Measurements from ENCODE around the gene ARHGAP25.

The ARHGAP25 gene

DNA sequence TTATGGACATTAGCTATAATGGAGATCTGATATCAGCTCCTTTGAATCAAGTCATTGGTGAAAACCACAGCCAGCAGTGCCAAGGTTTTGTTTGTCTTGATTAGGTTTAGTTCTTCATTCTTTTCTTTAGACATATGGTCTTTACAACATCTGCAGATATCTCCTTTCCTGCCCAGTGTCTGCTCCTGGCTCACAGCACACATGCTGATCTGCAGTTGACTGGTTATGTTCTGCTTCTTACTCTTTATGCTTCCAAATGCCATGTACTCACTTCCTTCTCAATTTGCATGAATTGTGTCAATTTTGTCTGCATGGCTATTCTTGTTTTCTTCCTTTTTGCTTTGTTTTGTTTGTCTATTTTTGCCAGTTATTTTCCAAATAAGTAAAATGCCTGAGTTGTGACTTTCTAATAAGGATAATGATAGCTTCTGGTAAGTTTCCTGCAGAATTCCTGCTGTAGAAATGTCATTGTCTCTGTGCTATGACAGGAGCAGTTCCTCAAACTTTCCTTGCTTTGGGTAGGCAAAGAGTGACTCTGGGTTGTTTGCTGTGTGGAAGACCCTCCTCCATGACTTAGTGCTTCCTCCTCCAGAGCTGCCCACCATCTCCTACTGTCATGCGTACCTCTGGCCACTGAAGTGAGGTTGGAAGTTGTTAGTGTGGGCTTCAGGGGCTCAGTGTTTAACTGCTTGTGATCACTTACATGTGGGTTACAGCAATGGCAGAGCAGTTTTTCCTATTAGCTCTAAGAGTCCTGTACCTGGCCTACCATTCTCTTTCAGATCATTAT lies 8.2 kb downstream of the ARHGAP25 start:
- Histone ChIP-seq H3K27ac (peak overlapping the region in 1 of 2 donors; percentile 18), H3K4me3 (no peak overlapping the region)
- DNase-seq (ENCODE audit: low spot score) = no peak
- no peak for TF ChIP-seq CTCF (IDR thresholded peaks at IDR 0.05)

DNA sequence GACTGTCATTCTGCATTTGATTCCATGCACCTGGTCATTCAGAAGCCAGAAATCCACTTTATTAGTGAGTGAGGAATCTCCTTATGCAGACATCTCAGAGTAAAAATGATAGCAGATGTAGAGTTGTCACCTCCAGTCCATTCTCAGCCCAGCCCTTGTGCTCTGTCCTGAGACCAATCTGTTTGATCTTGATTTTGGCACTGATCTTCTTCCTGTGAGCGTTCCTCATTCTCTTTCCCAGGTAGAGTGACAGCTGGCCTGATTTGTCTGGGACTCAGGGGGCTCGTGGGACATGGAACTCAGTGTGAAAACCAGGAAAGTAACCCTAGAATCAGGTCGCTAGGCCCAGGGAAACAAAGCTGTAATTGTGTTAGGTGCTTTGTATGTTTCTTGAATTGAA lies 8.9 kb downstream of the ARHGAP25 start:
- no peak for TF ChIP-seq CTCF (IDR thresholded peaks at IDR 0.05)
- peak overlapping the region in 1 of 2 donors; percentile 15 for H3K27ac ChIP-seq
- no peak overlapping the region for H3K4me3 ChIP-seq
- DNase-seq (ENCODE audit: low spot score) = no peak

- no peak overlapping the region for H3K27ac ChIP-seq
- DNase-seq (ENCODE audit: low spot score) = no peak
- no peak for TF ChIP-seq CTCF (IDR thresholded peaks at IDR 0.05)
- no peak overlapping the region for H3K4me3 ChIP-seq
These were observed 9.8 kb downstream of the ARHGAP25 start for GRCh38 chr2:68744366-68744912.

GRCh38 chr2:68745006-68745405 lies 10.4 kb downstream of the ARHGAP25 start:
- TF ChIP-seq CTCF (IDR thresholded peaks at IDR 0.05) = no peak
- Histone ChIP-seq H3K27ac (no peak overlapping the region), H3K4me3 (no peak overlapping the region)
- no peak for DNase-seq (ENCODE audit: low spot score)

- no peak for DNase-seq (ENCODE audit: low spot score)
- Histone ChIP-seq H3K4me3 (no peak overlapping the region), H3K27ac (no peak overlapping the region)
- no peak for TF ChIP-seq CTCF (IDR thresholded peaks at IDR 0.05)
These were observed 11.8 kb downstream of the ARHGAP25 start for GRCh38 chr2:68746408-68746807.

DNA sequence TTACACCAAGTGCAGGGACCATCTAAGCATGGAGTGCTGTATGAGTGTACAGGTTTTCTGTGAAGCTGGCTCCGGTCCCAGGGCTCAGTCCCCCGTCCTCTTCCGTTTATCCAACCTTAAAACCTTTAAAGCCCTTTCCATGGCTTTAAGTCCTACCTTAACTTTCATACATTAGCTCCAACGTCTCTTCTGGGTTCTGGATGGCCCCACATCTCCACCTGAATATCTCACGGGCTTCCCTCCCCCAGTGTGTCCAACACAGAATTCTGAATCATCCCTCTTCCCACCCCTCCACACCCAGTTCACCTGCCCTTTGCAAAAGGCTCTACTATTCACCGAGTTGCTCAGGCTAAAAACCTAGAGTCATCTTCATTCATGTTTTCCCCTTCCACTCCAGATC lies 12.8 kb downstream of the ARHGAP25 start:
- H3K27ac ChIP-seq = peak overlapping the region in 1 of 2 donors; percentile 35
- no peak for DNase-seq (ENCODE audit: low spot score)

More for the DNA sequence above, 12.8 kb downstream of the ARHGAP25 start:
- H3K4me3 ChIP-seq = no peak overlapping the region
- TF ChIP-seq CTCF (IDR thresholded peaks at IDR 0.05) = no peak

Data from coronary artery (tissue), 2 donors.